AG10803 (cell line): ENCODE measurements around the gene SAMD10.
"Not testable (repeated sequence)": the region's sequence is repeated elsewhere in the genome, so short reads cannot be mapped to it uniquely, and the experiment has no call there.

Experiments
- DNase-seq: peaks from one replicate; pipeline ENCODE4 v3.0.0; 2010; ENCODE audit warnings: low read depth
- H3K4me3 ChIP-seq: 2 replicates; pipeline ENCODE4 v1.5.1; 2011; ENCODE audit warnings: mild to moderate bottlenecking, low read length, control low read depth
- TF ChIP-seq, protein P1 (sequence below): conservative IDR thresholded peaks from 2 replicates; pipeline ENCODE4 v1.5.1; 2011; ENCODE audit warnings: mild to moderate bottlenecking, low read length, control low read depth, inconsistent platforms

SAMD10 gene

DNA sequence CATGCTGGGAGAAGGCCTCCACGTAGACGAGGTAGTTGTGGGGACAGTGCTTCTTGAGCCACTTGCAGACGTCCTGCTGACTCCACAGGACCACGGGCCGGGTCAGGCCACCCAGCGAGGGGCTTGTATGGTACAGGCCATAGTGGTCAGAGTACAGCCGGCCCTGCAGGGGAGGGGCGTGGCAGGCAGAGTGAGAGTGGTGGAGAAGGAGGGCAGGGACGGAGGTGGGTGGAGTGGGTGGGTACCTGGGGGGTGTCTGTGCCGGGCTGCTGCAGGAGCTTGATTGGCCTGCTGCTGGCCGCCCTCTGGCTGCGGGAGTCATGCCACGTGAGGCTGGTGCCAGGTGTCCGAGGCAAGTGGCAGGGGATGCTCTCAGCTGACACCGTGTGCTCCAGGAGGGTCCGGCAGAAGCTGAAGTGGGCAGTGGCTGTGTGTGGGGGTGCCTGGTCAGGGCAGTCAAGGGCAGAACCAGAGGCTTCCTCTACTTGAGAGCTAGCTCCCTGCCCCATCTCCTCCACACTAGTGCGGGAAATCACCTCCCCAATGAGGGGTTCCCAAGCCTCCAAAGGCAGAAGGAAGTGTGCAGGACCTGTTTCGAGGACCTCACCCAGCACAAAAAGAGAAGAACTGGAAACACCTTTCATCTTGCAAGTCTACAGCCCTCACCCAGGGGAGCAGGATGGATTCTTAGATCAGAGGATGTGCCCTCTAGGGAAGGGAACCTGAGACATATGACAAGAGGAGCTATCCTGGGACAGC, 2.3 kb downstream of the SAMD10 start:
- no peak overlapping the region for H3K4me3 ChIP-seq
- TF ChIP-seq, protein P1, sequence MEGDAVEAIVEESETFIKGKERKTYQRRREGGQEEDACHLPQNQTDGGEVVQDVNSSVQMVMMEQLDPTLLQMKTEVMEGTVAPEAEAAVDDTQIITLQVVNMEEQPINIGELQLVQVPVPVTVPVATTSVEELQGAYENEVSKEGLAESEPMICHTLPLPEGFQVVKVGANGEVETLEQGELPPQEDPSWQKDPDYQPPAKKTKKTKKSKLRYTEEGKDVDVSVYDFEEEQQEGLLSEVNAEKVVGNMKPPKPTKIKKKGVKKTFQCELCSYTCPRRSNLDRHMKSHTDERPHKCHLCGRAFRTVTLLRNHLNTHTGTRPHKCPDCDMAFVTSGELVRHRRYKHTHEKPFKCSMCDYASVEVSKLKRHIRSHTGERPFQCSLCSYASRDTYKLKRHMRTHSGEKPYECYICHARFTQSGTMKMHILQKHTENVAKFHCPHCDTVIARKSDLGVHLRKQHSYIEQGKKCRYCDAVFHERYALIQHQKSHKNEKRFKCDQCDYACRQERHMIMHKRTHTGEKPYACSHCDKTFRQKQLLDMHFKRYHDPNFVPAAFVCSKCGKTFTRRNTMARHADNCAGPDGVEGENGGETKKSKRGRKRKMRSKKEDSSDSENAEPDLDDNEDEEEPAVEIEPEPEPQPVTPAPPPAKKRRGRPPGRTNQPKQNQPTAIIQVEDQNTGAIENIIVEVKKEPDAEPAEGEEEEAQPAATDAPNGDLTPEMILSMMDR, result no peak
- no peak for DNase-seq

DNA sequence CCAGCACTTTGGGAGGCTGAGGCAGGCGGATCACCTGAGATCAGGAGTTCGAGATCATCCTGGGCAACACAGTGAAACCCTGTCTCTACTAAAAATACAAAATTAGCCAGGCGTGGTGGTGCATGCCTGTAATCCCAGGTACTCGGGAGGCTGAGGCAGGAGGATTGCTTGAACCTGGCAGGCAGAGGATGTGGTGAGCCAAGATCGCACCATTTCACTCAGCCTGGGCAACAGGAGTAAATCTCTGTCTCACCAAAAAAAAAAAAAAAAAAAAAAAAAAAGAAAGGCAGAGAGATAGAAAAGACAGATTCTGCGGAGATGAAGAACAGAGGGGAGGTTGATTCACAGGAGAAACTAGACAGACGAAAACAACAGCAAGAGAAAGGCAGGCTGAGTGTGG, 2.9 kb downstream of the SAMD10 start:
- not testable (repeated sequence) for H3K4me3 ChIP-seq, DNase-seq

DNA sequence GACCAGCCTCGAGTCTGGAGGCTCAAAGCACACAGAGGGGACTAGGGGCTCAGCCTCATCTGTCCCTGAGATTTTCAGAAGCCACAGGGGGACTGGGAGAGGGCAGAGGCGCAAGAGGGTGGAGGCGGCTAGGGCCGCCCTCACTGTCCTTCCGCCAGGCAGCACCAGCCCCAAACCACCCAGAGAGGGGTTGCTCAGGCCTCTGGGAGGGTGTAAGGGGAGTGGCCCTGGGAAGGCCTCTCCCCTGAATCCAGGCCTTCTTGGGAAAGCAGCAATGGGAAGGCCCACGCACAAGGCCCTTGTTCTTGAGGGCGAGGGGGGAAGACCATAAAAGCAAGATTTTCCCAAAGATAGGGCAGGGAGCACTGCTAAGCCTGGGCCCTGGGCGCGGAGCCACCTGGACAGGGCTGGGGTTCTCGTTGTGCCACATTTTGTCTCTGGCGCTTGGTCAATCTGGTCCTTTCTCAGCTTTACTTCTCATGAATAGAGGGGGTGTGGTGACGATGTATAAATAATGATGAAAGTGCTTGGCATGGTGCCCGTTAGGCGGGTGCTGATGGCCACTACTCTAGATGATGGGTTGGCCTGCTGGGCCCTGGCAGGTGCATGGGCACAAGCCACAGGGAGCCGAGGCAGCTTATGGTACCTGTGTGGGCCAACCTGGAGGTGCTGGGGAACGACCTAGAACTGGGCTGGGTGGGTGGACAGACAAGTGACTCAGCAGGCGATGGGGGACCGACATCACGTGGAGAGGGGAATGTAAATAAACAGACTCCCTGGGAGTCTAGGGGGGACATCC, 4.8 kb downstream of the SAMD10 start:
- TF ChIP-seq, protein P1, result no peak
- DNase-seq, result no peak
- no peak overlapping the region for H3K4me3 ChIP-seq

DNA sequence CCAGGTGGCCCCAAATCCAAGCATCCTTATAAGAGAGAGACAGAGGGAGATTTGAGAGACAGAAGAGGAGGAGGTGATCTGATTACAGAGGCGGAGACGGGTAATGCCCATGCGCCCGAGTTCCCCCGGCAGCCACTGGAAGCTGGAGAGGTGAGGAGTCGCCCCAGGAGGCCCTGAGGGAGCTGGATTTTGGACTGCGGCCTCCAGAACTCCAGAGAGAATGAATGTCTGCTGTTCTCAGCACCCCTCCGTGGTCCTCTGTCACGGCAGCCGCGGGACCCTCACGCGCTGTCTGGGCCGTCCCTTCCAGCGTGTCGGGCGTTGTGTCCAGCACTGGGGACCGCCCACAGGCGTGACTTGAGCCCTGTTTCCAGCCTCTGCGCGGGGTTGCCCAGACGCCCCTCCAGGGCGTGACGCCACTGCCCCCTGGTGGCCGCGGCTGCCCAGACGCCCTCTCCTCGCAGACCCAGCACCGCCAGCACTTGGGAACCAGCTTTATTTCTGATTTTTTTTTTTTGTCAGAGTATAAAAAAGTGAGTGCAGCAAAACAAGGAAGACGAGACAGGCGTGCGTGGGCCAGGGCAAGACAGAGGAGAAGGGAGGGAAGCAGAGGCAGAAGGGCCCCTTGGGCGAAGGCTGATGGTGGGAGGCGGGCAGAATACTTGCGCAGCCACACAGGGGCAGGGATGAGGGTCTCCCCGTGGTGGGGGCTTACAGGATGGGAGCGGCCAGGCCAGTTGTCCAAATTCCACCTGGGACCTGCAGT, 5.6 kb downstream of the SAMD10 start:
- DNase-seq, result peak; percentile 74
- H3K4me3 ChIP-seq, result peak overlapping the region; percentile 63
- TF ChIP-seq, protein P1, result peak; percentile 80

DNA sequence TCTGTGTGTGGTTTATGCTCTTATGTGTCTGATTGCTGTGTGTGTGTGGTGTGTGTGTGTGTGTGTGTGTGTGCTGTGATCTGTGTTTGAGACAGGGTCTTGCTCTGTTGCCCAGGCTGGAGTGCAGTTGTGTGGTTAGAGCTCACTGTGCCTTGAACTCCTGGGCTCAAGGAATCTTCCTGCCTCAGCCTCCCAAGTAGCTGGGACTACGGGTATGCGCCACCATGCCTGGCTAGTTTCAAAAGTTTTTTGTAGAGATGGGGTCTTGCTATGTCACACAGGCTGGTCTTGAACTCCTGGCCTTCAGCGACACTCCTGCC, 6.3 kb downstream of the SAMD10 start:
- H3K4me3 ChIP-seq, result no peak overlapping the region
- no peak for DNase-seq
- TF ChIP-seq, protein P1, result no peak

DNA sequence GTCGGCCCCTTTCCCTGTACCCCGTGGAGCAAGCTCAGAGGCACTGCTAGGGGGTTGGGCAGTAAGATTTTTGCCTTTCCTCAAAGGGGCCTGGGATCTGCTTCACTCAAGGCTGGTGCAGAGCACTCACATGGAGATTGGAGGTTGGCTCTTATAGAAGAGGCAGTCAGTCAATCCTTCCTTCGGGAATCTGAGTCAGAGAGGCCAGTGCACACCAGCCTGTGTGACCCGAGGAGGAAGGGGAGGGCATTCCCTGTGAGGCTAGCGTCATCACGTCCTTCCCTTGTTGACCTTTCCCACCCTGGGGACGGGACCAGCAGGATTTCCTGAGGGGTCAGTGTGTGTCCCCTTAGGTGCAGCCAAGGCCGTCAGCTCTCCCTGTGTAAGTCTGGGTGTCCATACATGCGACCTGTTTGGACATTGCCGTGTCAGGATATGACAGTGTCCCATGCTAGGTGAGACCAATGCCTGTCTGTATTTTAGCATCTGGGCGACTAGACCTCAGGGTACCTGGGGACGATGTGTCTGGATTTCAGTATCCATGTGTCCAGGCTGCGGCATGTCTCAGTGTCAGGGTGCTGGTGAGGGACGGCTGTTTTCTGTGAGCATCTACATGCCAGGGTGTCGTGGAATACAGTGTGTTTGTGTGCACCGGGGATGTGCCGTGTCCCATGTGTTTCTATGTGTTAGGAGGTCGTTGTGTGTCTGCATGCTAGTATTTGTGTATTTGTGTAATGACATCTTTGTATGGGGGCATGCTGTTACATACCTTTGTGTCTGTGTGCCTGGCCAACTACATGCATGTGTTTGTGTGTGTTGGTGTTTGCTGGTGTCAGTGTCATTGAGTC, 6.9 kb downstream of the SAMD10 start:
- TF ChIP-seq, protein P1, result no peak
- H3K4me3 ChIP-seq, result no peak overlapping the region
- DNase-seq, result no peak

DNA sequence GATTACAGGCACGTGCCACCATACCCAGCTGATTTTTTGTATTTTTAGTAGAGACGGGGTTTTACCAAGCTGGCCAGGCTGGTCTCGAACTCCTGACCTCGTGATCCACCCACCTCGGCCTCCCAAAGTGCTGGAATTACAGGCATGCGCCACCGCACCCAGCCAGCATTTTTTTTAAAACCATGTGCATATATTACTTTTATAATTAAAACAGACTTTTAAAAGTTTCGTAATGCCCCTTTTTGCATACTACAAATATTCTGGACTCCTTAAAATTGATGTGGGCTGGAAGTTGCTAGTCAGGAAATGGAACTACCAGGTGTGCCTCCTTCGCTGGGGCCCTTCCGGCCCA, 7.5 kb downstream of the SAMD10 start:
- H3K4me3 ChIP-seq, DNase-seq: not testable (repeated sequence)
